GM12873 (cell line): ENCODE measurements around the gene PDCD1LG2.

Experiments
- CTCF ChIP-seq: IDR thresholded peaks from 2 replicates; pipeline ENCODE4 v1.5.1; 2012; ENCODE audit warnings: low read depth, mild to moderate bottlenecking, moderate library complexity, low read length, control low read depth; ENCODE audit not compliant: insufficient read depth; ENCODE audit errors: missing control alignments

PDCD1LG2 gene

GRCh38 chr9:5611321-5612184 lies 101.2 kb downstream of the PDCD1LG2 start:
- no peak for TF ChIP-seq CTCF

GRCh38 chr9:5612185-5612530 lies 101.8 kb downstream of the PDCD1LG2 start:
- no peak for TF ChIP-seq CTCF

GRCh38 chr9:5614192-5614591 lies 103.9 kb downstream of the PDCD1LG2 start:
- no peak for TF ChIP-seq CTCF

- no peak for TF ChIP-seq CTCF
Observed at GRCh38 chr9:5614985-5615384, 104.7 kb downstream of the PDCD1LG2 start.

- no peak for TF ChIP-seq CTCF
Observed at GRCh38 chr9:5617749-5618148, 107.4 kb downstream of the PDCD1LG2 start.

GRCh38 chr9:5620494-5620893 lies 110.2 kb downstream of the PDCD1LG2 start:
- no peak for TF ChIP-seq CTCF
